ENCODE data around the gene KARS1.

Gene KARS1

GRCh38 chr16:75579281-75579834, 68.1 kb downstream of the KARS1 start:
- DNase-seq (ENCODE audit: low read depth in 3 of 3), result no peak

- DNase-seq (ENCODE audit: low read depth in 3 of 3), result no peak
Observed at GRCh38 chr16:75578725-75579124, 68.7 kb downstream of the KARS1 start.

- DNase-seq (ENCODE audit: low read depth in 3 of 3), result no peak
Observed at GRCh38 chr16:75578212-75578611, 69.3 kb downstream of the KARS1 start.

All from stimulated activated CD4-positive, alpha-beta T cell treated with anti-CD3 and anti-CD28 coated beads, TNF-alpha, amount 100 ng/mL, for 48 hours (primary cell).